ENCODE data around the gene ANTXR1.
"Not testable (repeated sequence)": the region's sequence is repeated elsewhere in the genome, so short reads cannot be mapped to it uniquely, and the experiment has no call there.

ANTXR1 gene

DNA sequence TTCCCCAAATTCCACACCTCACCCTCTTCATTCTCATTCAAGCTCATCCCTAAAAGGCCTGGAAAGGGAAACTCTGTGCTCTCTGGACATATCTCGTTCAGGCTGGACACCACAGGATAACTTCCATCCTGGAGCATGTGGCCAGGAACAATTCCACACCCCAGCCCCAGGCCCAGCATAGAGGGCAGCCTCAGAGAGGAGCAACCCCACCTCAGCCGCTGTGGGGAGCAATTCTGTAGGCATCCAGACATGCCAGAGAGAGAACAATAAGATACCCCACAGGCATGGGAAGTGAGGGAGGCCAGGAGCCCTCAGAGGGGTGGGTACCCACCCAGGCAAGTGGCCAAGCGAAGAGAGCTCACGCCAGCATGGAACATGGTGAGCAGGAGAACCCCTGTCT, 230.7 kb downstream of the ANTXR1 start:
- no peak for ATAC-seq

DNA sequence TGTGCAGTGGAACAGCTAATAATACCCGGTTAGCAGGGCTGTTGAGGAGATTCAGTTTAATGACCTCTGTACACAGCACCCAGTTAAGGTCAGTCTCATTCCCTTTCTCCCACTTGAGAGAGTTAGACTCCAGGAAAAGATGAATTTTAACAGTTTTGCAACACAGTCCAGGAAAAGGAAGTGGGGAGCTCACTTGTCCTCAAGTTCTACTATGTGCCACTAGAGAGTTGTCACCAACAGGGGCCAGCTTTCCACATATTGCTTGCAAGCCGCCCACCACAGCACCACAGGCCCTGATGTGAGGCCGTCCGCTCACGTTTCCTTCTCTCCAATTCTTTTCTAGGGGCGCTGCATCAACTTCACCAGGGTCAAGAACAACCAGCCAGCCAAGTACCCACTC, 231.9 kb downstream of the ANTXR1 start:
- no peak for ATAC-seq

DNA sequence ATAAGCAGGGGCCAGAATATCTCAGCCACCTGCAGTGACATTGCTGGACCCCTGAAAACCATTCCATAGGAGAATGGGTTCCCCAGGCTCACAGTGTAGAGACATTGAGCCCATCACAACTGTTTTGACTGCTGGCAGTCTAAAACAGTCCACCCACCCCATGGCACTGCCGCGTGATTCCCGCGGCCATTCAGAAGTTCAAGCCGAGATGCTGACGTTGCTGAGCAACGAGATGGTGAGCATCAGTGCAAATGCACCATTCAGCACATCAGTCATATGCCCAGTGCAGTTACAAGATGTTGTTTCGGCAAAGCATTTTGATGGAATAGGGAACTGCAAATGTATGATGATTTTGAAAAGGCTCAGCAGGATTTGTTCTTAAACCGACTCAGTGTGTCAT, 234.6 kb downstream of the ANTXR1 start:
- no peak for ATAC-seq

DNA sequence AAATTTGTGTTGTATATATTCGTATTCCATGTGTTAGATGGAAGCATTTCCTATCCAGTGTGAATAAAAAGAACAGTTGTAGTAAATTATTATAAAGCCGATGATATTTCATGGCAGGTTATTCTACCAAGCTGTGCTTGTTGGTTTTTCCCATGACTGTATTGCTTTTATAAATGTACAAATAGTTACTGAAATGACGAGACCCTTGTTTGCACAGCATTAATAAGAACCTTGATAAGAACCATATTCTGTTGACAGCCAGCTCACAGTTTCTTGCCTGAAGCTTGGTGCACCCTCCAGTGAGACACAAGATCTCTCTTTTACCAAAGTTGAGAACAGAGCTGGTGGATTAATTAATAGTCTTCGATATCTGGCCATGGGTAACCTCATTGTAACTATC, 235.3 kb downstream of the ANTXR1 start:
- ATAC-seq, result no peak

DNA sequence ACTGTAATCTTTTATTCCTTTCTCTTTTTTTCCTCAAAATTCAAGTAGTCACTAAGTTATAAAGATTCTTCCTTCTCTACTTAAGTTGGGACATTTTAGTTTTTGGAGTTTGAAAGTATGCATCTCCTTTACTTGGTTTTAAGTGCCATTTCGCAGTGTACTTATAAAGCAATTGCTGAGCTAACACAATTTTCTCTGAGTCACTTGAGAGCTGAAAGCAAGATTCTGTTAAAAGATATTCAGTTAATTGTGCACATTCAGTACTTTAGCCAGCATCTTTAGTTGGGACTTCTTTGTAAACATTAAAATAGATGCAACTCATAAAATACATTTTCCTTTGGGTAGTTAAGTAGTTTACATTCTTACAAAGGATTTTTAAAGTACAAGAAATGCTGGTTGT, 238.0 kb downstream of the ANTXR1 start:
- no peak for ATAC-seq

DNA sequence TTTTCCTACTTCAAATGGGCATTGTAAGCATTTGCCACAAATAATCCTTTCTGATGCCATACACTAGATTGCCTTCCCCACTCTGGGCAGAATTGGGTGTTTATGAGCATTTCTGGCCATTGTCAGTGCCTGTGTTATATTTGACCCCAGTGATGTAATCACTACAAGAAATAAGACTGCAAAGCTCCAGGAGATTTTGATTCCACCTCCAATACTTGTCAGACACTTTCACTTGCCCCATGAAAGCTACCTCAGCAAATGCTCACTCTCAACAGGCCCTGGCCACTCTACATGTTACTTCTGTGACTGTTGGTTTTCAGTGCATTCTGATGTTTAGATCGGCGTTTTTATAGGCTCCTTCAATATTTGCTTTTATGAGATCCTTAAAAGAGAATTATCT, 239.0 kb downstream of the ANTXR1 start:
- ATAC-seq, result no peak

DNA sequence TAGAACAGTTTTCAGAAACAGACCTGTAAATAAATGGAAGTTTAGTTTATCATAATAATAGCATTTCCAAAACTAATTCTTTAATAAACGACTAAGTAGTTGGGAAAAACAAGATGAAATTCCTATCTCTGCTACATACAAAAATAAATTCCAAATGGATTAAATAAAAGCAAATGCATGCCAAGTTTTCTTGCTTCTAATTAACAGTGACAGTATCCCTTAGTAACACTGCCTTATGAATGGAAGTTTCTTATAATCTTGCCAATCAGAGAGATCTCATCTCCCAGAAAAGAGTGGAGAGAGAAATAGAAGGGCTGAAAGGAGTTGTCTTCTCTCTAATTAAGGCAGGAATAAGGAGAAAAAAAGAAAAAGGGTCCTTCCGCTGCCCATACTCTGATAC, 240.1 kb downstream of the ANTXR1 start:
- ATAC-seq, result no peak

DNA sequence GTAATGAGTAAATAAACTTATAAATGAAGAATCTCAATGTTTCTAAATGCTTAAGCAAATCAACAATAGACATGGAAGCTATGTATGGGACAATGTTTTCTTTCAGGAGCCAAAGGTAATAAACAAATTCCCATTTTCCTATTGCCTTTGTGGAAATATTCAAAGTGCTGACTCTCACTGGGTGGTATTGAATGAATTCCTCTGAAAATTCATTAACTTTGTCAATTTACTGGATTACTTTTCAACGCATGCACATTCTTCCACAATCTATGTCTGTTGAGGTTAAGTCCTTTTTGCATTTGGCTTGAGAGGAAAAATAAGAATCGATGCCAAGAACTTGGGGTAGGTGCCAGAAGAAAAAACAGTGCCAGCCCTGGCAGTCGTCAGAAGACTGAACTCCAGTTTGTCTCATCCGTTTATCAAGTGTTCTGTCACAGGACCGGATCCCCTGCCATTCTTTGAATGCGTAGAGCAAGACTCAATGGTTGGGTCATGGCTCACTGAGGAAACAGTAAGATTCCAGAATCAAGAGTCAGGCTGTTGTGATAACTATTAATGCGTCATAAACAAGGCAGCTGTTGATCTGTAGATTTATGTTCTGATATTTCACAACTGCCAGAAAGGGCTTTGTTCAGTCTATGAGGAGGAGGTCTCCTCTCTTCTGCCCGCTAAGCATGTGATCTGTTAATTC, 240.8 kb downstream of the ANTXR1 start:
- no peak for ATAC-seq

DNA sequence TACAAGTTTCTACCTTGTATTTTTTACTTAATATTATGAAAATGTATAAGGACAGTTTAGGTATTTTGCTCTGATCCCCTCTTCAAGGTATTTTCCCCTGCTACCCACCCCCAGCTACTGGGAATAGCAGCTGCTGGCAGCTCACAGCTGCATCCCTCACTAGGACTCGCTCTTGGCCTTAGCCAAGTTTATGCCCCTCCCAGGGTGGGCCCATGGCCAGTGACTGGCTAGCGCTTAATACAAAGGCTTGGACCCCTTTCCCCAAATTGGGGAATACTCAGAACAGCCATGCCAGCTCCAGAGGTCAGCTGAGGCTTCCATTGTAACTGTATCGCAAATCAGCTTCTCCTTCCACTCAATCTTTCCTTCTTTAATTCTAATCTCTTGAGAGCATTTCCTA, 242.8 kb downstream of the ANTXR1 start:
- no peak for ATAC-seq

DNA sequence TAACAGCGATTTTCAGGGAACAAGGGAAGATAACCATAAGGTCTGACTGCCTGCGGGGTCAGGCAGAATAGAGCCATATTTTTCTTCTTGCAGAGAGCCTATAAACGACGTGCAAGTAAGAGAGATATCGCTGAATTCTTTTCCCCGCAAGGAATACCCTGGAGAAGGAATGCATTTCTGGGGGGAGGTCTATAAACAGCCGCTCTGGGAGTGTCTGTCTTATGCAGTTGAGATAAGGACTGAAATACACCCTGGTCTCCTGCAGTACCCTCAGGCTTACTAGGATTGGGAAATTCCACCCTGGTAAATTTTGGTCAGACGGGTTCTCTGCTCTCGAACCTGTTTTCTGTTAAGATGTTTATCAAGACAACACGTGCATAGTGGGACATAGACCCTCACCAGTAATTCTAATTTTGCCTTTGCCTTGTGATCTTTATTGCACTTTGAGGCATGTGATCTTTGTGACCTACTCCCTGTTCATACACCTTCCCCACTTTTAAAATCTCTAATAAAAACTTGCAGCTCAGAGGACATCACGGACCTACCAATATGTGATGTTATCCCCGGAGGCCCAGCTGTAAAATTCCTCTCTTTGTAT, 247.1 kb downstream of the ANTXR1 start:
- not testable (repeated sequence) for ATAC-seq

DNA sequence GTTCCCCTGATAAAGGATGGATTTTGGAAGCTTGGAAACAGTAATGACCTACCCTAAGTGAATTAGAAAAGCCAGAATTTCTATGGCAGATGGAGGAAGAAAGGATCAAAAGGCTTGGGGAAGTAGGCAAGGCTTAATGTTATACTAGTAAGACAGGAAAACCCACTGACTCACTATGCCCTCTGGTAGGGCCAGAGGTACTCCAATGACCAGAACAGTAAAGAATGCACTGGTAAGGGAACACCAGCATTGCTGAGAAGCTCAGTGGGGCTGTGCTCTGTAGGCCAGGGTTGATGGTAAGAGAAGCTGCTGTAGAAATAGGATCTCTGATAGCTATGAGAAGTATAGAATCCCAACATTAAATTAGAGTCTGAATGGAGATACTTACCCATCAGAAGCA, 247.7 kb downstream of the ANTXR1 start:
- no peak for ATAC-seq

DNA sequence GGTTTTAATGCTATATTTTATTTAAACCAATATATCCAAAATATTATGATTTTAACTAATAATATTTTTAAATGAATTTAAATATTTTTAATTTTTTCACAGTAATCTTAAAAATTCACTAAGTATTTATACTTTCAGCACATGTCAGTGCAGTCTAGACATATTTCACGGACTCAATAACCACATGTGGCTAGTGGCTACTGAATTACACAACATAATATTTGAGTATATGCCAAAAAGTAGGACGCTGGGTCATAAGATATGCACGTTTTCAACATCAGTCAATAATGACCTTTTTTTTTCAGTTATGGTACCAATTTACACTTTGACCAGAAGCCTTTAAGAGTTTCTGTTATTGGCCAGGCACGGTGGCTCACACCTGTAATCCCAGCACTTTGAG, 256.4 kb downstream of the ANTXR1 start:
- no peak for ATAC-seq

DNA sequence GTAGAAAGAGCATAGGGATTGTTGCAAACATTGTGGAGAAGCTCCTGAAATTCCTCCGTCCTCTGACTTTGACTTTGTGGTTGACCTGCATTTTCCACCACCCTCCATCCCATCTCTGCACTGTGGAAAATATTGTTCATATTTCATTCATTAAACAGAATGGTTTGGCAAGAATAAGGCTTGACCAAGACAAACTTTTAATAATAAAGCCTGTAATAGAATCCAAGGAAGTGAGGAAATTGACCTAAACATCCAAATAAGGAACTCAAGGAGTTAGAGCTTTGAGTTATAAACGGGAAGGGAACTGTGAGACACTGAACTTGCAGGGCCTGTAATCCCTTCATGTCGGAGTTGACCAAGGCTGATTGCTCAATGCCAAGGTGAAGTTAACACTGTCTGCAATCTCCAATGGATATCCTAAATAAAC, 258.9 kb downstream of the ANTXR1 start:
- no peak for ATAC-seq

DNA sequence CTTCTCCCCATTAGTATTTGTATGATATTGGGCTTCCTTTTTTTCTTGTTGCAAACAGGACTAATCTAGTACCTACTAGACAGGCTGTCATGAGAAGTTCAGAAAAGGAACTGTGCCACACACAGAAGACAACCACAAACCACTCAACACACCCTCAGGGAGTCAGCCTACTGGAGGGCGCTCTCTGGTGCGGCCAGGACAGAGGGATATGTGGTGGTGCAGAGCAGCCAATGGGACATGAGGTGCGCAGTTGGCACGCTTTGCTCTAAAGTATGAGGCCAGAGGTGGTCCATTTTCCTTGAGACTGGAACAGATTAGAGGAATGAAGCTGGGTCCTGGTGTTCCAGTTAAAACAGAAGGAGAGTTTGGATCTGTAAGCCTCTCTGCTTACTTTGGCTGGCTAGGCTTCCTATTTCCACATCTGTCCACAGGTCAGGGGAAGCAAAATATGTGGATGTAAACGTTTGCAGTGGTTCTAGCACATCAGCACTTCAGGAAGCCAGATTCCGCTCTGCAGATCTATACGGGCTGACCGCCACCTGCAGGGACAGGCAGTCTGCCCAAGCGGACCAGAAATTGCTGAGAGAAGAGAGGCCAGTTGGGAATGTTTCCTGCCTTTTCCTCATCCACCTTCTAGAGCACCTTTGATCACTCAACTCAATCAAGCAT, 260.0 kb downstream of the ANTXR1 start:
- no peak for ATAC-seq

DNA sequence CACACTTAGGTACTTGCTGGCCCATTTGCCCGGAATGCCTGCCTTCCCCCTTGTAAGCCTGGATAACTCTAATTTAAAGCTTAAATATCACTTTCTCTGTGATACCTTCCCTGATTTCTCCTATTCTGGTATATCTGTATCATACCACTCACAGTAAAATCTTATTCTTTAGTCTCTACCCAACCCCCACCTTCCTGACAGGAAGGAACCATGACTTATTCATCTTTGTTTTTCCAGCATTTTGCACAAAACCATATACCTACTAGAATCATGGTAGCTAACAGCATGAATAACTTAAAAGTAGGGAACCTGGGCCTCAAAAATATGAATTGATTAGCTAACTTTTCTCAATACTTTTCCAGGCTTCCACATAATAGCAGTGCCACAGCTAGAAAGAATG, 262.5 kb downstream of the ANTXR1 start:
- no peak for ATAC-seq

DNA sequence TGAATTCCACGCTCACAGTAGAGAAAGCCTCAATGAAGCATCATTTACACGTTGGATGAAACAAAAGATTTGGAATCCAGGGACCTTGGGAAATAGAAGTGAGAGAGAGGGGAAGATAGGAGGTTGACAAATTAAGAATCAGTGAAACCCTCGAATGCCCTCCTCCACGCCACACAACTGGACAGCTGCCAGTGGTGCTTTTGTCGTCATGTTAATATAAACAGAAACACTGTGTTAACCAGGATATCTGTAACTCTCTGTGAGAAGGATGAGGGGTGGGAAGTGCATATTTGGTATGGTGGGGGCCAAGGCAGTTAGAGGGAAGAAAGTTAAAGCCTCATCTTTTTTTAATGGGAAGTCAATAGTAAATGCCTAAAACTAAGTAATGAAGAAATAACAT, 265.4 kb downstream of the ANTXR1 start:
- ATAC-seq, result no peak

DNA sequence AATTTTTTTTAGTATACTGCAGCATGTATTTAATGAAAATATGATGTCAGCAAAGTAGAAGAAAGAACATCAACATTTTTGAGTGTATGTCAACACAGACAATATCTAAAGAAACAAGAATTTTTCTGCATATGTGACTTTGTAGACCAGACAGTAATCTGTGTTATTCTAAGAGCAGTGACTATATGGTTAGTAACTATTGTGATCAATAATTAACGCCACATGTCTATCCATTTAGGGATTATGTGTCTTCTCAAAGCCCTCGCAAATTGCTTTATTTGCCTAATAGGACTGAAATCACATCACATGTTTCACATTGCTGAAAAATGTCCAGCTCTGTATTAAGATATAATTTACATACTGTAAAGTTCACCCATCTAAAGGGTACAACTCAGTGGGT, 266.2 kb downstream of the ANTXR1 start:
- no peak for ATAC-seq

DNA sequence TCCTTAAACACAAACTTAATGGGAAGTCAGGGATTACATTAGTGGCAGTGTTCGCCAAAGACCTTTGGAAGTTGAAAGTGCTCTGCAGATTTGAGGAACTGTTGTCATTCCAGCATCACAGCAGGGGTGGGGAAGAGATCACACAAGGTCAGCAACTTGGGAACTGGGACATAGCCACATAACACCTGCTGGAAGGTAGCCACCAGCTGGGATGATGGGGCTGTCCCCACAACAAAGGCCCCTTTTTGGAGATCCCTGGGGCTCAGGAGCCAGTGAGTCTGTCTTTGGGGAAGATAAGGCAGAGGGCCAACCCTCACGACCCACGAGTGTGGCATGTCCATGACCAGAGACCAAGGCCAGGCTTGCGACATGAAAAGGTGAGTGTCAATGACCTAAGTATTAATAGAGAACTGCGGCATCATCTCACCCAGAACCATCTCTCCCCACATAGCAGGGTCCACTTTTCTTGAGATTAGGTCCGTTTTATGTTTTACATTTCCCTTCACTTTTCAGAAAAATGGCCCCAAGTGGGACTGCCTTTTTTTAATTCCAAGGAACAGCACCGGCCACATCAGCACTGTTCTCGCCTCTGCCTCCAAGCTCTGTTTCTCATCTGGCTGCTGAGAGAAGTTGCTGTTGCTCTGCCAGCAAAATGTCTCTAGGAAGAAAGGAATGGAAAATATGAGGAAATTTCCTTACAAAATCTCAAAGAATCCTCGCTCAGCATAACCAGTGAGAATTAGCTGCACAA, 267.1 kb downstream of the ANTXR1 start:
- ATAC-seq, result no peak

DNA sequence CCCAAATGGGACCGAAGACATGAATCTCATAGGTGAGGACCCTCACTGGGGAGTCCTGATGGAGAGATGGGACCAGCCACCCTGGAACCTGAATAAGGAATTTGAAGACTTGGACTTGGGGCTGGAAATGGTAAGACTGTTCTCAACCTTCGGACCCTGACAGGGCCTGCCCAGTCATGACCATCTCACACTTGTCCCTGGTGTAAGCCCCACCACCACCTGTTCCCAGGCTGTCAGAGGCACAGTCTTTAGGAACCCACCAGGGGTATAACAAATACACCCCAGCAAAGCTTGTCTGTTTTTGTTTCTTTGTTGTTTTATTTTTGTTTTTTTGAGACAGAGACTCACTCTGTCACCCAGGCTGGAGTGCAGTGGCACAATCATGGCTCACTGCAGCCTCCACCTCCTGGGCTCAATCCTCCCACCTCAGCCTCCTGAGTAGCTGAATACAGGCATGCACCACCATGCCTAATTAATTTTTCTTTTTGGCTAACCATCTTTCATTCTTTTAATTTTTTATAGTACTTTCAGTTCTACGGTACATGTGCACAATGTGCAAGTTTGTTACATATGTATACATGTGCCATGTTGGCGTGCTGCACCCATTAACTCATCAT, 267.9 kb downstream of the ANTXR1 start:
- ATAC-seq, result no peak

DNA sequence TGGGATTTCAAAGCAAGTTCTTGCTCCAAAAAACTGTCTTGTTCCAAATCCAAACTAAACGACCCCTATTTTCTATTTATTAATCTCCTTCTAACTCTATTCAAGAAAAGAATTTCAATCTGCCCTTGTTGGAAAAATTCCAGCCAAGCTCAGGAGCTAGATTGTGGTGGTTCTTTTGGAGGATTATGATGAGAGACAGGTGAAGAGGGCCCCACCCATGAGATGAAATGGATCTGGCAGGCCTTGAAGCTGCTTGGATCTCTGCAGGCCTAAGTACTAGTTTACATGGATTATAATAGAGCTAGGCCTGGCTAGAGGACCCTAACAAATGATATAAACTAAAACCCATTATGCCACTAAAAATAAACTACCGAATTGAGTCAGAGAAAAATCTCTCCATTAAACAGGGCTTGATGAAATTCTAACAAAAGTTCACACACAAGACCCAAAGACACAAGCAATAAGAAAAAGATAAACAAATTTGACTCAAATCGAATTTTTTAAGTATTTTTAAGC, 272.5 kb downstream of the ANTXR1 start:
- ATAC-seq, result no peak

DNA sequence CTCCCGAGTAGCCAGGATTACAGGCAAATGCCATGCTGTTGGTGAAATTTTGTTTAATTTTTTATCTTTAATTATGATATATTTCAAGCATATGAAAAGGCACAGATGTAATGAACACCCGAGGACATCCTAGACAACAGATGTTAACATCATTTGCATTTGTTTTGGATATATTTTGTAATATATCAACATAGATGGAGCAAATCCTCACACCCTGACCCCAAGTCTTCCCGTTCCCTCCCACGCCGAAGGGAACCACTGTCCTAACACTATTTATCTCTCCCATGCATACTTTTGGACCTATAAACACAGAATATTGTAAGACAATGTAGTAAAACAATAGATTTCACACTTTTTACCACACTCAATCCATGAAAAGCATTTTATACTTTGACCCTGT, 274.6 kb downstream of the ANTXR1 start:
- ATAC-seq, result no peak

DNA sequence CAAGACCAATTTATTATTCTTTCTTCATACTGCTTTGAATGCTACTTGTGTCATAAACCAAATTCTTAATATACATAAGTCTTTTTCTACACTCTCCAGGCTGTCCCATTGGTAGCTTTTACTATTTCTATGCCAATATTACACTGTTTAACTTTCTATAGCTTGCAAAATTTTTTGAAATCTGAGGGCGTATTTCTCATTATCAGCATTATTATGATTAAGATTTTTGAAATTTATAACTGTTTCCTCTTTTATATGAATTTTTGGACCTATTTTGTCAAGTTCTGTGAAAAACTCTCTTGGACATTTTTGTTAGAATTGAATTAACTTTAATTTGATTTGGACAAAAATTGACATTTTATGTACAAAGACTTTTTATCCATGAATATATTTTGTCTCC, 275.4 kb downstream of the ANTXR1 start:
- no peak for ATAC-seq
